WTC11 (cell line): ENCODE data around the gene SECTM1. TPM values are rescaled to one million over a fixed set of nuclear protein-coding genes. Genes with fewer than 3 reads are reported as not detected.

ENCODE experiments used
- AR ChIP-seq: fragments of 250-450 bp; sonication (Bioruptor Pico); IDR thresholded peaks from 2 replicates; pipeline ENCODE4 v1.9.0; 2021; ENCODE audit warnings: mild to moderate bottlenecking
- CDX4 ChIP-seq: fragments of 250-450 bp; sonication (Bioruptor Pico); IDR thresholded peaks from 2 replicates; pipeline ENCODE4 v1.9.0; 2021; ENCODE audit warnings: moderate library complexity, mild to moderate bottlenecking, inconsistent platforms, borderline replicate concordance
- E2F5 ChIP-seq: sonication (generic); formaldehyde crosslinking; IDR thresholded peaks from 2 replicates; pipeline ENCODE4 v1.8.1; 2022; ENCODE audit warnings: mild to moderate bottlenecking, moderate library complexity, missing genetic modification reagents
- FOXK1 ChIP-seq: sonication (generic); formaldehyde crosslinking; IDR thresholded peaks from 2 replicates; pipeline ENCODE4 v1.8.0; 2022; ENCODE audit warnings: mild to moderate bottlenecking, moderate library complexity, missing genetic modification reagents
- FOXP1 ChIP-seq: sonication (generic); formaldehyde crosslinking; IDR thresholded peaks from 2 replicates; pipeline ENCODE4 v1.8.0; 2022; ENCODE audit warnings: missing genetic modification reagents, mild to moderate bottlenecking, moderate library complexity, borderline replicate concordance
- GTF2I ChIP-seq: fragments of 250-450 bp; sonication (Bioruptor Pico); conservative IDR thresholded peaks from 2 replicates; pipeline ENCODE4 v1.4.0; 2021; ENCODE audit warnings: mild to moderate bottlenecking
- HMGXB4 ChIP-seq: sonication (generic); formaldehyde crosslinking; IDR thresholded peaks from 2 replicates; pipeline ENCODE4 v1.8.1; 2023; ENCODE audit warnings: mild to moderate bottlenecking, moderate library complexity, missing genetic modification reagents
- IRF2 ChIP-seq: sonication (generic); formaldehyde crosslinking; IDR thresholded peaks from 2 replicates; pipeline ENCODE4 v1.8.0; 2022; ENCODE audit warnings: low read depth, missing genetic modification reagents, borderline replicate concordance
- JUN ChIP-seq: sonication (generic); formaldehyde crosslinking; IDR thresholded peaks from 2 replicates; pipeline ENCODE4 v1.8.0; 2023; ENCODE audit warnings: mild to moderate bottlenecking, missing genetic modification reagents
- KAT7 ChIP-seq: sonication (generic); formaldehyde crosslinking; IDR thresholded peaks from 2 replicates; pipeline ENCODE4 v1.8.1; 2023; ENCODE audit warnings: missing genetic modification reagents, mild to moderate bottlenecking, borderline replicate concordance
- MLX ChIP-seq: sonication (generic); formaldehyde crosslinking; IDR thresholded peaks from 2 replicates; pipeline ENCODE4 v1.8.1; 2023; ENCODE audit warnings: mild to moderate bottlenecking, missing genetic modification reagents, moderate library complexity
- NFE2L1 ChIP-seq: sonication (generic); formaldehyde crosslinking; IDR thresholded peaks from 2 replicates; pipeline ENCODE4 v1.8.1; 2023; ENCODE audit warnings: missing genetic modification reagents
- OVOL2 ChIP-seq: fragments of 250-450 bp; sonication (Bioruptor Pico); IDR thresholded peaks from 2 replicates; pipeline ENCODE4 v1.9.0; 2021; ENCODE audit warnings: mild to moderate bottlenecking, borderline replicate concordance
- PRDM15 ChIP-seq: sonication (generic); formaldehyde crosslinking; IDR thresholded peaks from 2 replicates; pipeline ENCODE4 v1.8.0; 2022; ENCODE audit warnings: missing genetic modification reagents
- PRRX2 ChIP-seq: fragments of 250-450 bp; sonication (Bioruptor Pico); IDR thresholded peaks from 2 replicates; pipeline ENCODE4 v1.8.0; 2021; ENCODE audit warnings: mild to moderate bottlenecking
- USF2 ChIP-seq: sonication (generic); formaldehyde crosslinking; IDR thresholded peaks from 2 replicates; pipeline ENCODE4 v1.8.1; 2023; ENCODE audit warnings: mild to moderate bottlenecking, missing genetic modification reagents, moderate library complexity
- ZBTB43 ChIP-seq: sonication (generic); formaldehyde crosslinking; IDR thresholded peaks from 2 replicates; pipeline ENCODE4 v1.8.1; 2023; ENCODE audit warnings: mild to moderate bottlenecking, missing genetic modification reagents
- ZNF232 ChIP-seq: sonication (generic); formaldehyde crosslinking; IDR thresholded peaks from 2 replicates; pipeline ENCODE4 v1.8.0; 2022; ENCODE audit warnings: mild to moderate bottlenecking, missing genetic modification reagents
- ZNF263 ChIP-seq: sonication (generic); formaldehyde crosslinking; IDR thresholded peaks from 2 replicates; pipeline ENCODE4 v1.8.1; 2022; ENCODE audit warnings: low read depth, mild to moderate bottlenecking, moderate library complexity, missing genetic modification reagents
- ZNF416 ChIP-seq: fragments of 250-450 bp; sonication (Bioruptor Pico); IDR thresholded peaks from 2 replicates; pipeline ENCODE4 v1.9.0; 2021; ENCODE audit warnings: mild to moderate bottlenecking, inconsistent platforms
- ZNF423 ChIP-seq: fragments of 250-450 bp; sonication (Bioruptor Pico); IDR thresholded peaks from 2 replicates; pipeline ENCODE4 v2.1.2; 2022; ENCODE audit warnings: mild to moderate bottlenecking, moderate library complexity
- ZNF512 ChIP-seq: sonication (generic); formaldehyde crosslinking; IDR thresholded peaks from 2 replicates; pipeline ENCODE4 v1.8.1; 2022; ENCODE audit warnings: missing genetic modification reagents, borderline replicate concordance
- total RNA-seq: library from RNA; stranded (reverse); gene quantifications from 3 replicates; pipeline ENCODE4 v1.2.3, GENCODE V29; 2021

Gene SECTM1
- total RNA-seq, 1 experiment from 2014 or later = 0.22 TPM

- TF ChIP-seq ZBTB43 (CRISPR knock-in tag) (0 out of 2 replicates have a peak, but pooled peaks have one; percentile 18), ZNF416 (no peak), ZNF232 (CRISPR knock-in tag) (peak; percentile 73), ZNF423 (CRISPR knock-in tag) (no peak), PRRX2 (CRISPR knock-in tag) (no peak), GTF2I (CRISPR knock-in tag) (peak; percentile 88), ZNF263 (CRISPR knock-in tag) (no peak), HMGXB4 (no peak; the same call in 1 of the 2 replicates), KAT7 (CRISPR knock-in tag) (0 out of 2 replicates have a peak, but pooled peaks have one; percentile 43), NFE2L1 (no peak), E2F5 (CRISPR knock-in tag) (peak; percentile 69; the same call in 1 of the 2 replicates), FOXP1 (CRISPR knock-in tag) (no peak), ZNF512 (CRISPR knock-in tag) (no peak), FOXK1 (peak; percentile 69; the same call in 1 of the 2 replicates), JUN (CRISPR knock-in tag) (0 out of 2 replicates have a peak, but pooled peaks have one; percentile 28), PRDM15 (CRISPR knock-in tag) (no peak), CDX4 (CRISPR knock-in tag) (no peak), OVOL2 (no peak), IRF2 (CRISPR knock-in tag) (no peak), USF2 (CRISPR knock-in tag) (peak; percentile 99), AR (CRISPR knock-in tag) (no peak), MLX (CRISPR knock-in tag) (no peak)
Observed at GRCh38 chr17:82292251-82293154, 41.1 kb downstream of the SECTM1 start (continued).
